Ishikawa (cell line): ENCODE data around the gene NDUFA7.
"Not testable (repeated sequence)": the region's sequence is repeated elsewhere in the genome, so short reads cannot be mapped to it uniquely, and the experiment has no call there.

Source experiments
- EGR1 ChIP-seq: IDR thresholded peaks from 2 replicates; pipeline ENCODE4 v1.6.1; 2012
- EP300 ChIP-seq: IDR thresholded peaks from 2 replicates; pipeline ENCODE4 v1.6.1; 2012; ENCODE audit warnings: borderline replicate concordance
- NFIC ChIP-seq: IDR thresholded peaks from 2 replicates; pipeline ENCODE4 v1.6.1; 2012
- TAF1 ChIP-seq: IDR thresholded peaks from 2 replicates; pipeline ENCODE4 v1.6.1; 2012; ENCODE audit warnings: low read depth, mild to moderate bottlenecking
- YY1 ChIP-seq: IDR thresholded peaks from 2 replicates; pipeline ENCODE4 v1.6.1; 2012; ENCODE audit warnings: low read depth

DNA sequence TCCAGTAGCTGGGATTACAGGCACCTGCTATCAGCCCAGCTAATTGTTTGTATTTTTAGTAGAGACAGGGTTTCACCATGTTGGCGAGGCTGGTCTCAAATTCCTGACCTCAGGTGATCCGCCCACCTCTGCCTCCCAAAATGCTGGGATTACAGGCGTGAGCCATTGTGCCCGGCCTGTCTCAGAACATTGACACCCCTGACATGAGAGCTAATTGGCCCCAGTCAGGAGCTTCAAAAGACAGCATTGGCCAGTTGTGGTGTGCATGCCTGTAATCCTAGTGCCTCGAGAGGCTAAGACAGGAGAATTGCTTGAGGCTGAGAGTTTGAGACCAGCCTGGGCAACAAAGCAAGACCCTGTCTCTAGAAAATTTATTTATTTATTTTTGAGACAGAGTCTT, 31.7 kb upstream of the NDUFA7 start:
- TF ChIP-seq TAF1, EGR1, YY1, EP300, NFIC: not testable (repeated sequence)
